Keratinocyte (primary cell): ENCODE data around the gene SCFD2.
"Not testable (repeated sequence)": the region's sequence is repeated elsewhere in the genome, so short reads cannot be mapped to it uniquely, and the experiment has no call there.

Experiments
- CTCF ChIP-seq, 3 experiments: IDR thresholded peaks in 1 of 3; conservative IDR thresholded peaks in 1 of 3; optimal IDR thresholded peaks in 1 of 3; 2 replicates in 2 of 3; 3 replicates in 1 of 3; pipeline versions ENCODE3 to v1.5.1; 2011; ENCODE audit warnings: low read length in 3 of 3, mild to moderate bottlenecking in 3 of 3, moderate library complexity in 2 of 3, control low read depth in 1 of 3, inconsistent platforms in 1 of 3; ENCODE audit not compliant: insufficient read depth in 2 of 3; ENCODE audit errors: extremely low read depth in 1 of 3
- EZH2 ChIP-seq: IDR thresholded peaks from one replicate; pipeline ENCODE4 v1.6.1; 2012; ENCODE audit warnings: inconsistent platforms, mild to moderate bottlenecking, low read length, moderate library complexity

GRCh38 chr4:53057108-53057507 lies 308.8 kb downstream of the SCFD2 start:
- TF ChIP-seq CTCF (optimal IDR thresholded peaks at IDR 0.05 in 1 of 3, IDR thresholded peaks at IDR 0.05 in 1 of 3, conservative IDR thresholded peaks at IDR 0.05 in 1 of 3; ENCODE audit: extremely low read depth in 1 of 3, insufficient read depth in 2 of 3, low read length in 3 of 3); EZH2: not testable (repeated sequence)
